Astrocyte of the hippocampus (primary cell): ENCODE data around the gene YIPF3.

ENCODE experiments used
- DNase-seq: peaks from one replicate; pipeline ENCODE4 v3.0.0; 2011; ENCODE audit warnings: low read depth, low spot score

The YIPF3 gene

GRCh38 chr6:43464337-43464736 lies 52.4 kb downstream of the YIPF3 start:
- no peak for DNase-seq

GRCh38 chr6:43461936-43462335 lies 54.8 kb downstream of the YIPF3 start:
- DNase-seq: no peak
